Left lung (tissue), 14 donors: ENCODE results near the gene SLC17A9. TPM values are rescaled to one million over a fixed set of nuclear protein-coding genes. Genes with fewer than 3 reads are reported as not detected.

Source experiments
- ATAC-seq: fragments of 200-7000 bp; cut with Tn5 transposase; one replicate; pipeline ENCODE4 v1.9.1; 2020; ENCODE audit warnings: moderate library complexity
- DNase-seq, 4 donors: peaks; one replicate each; pipeline ENCODE4 v3.0.0-alpha.2; 2013 to 2020
- H3K27ac ChIP-seq, 2 donors: fragments of 200-600 bp; sonication (generic) in 1 of 2; one replicate each; pipeline versions ENCODE4 v1.5.0 to v1.8.0; 2020 to 2021
- H3K27me3 ChIP-seq, 2 donors: fragments of 200-600 bp; sonication (generic) in 1 of 2; one replicate each; pipeline versions ENCODE4 v1.5.0 to v1.8.0; 2020 to 2021
- H3K36me3 ChIP-seq, 2 donors: fragments of 200-600 bp; sonication (generic) in 1 of 2; one replicate each; pipeline versions ENCODE4 v1.5.0 to v1.8.0; 2020 to 2021
- H3K4me1 ChIP-seq, 2 donors: fragments of 200-600 bp; one replicate each; pipeline ENCODE4 v1.8.0; 2021
- H3K4me3 ChIP-seq, 2 donors: fragments of 200-600 bp; sonication (generic) in 1 of 2; one replicate each; pipeline versions ENCODE4 v1.5.0 to v1.8.0; 2020 to 2021; ENCODE audit warnings: mild to moderate bottlenecking in 1 of 2
- H3K9me3 ChIP-seq, 2 donors: fragments of 200-600 bp; sonication (generic) in 1 of 2; one replicate each; pipeline versions ENCODE4 v1.5.0 to v1.8.0; 2020 to 2021
- intact Hi-C, 2 donors: fragments of 100-400 bp; cut with DNase I; formaldehyde crosslinking; loops; one replicate each; pipeline versions ENCODE4 v1.11.2 to v1.14.2; 2022
- long read RNA-seq, 12 donors: library from polyadenylated mRNA in 2 of 12; unstranded in 2 of 12; transcript quantifications; one replicate each; pipeline ENCODE4 v2.0.0 and lab custom pipeline, GENCODE V29; 2019 to 2026
- polyA plus RNA-seq, 6 donors: library from polyadenylated mRNA; unstranded; fragments of 120-200 nt; gene quantifications; one replicate each; pipeline ENCODE4 v1.2.1, GENCODE V29; 2013; ENCODE audit not compliant: insufficient read length in 6 of 6
- total RNA-seq, 2 donors: library from RNA; stranded (reverse); fragmentation: NEBNext Ultra II Directional; extraction: Animal tissue kit (Norgen Biotek cat#: 25700); gene quantifications; one replicate each; pipeline ENCODE4 v1.2.1, GENCODE V29; 2021
- TF ChIP-seq, protein P1 (sequence below), 2 donors: fragments of 200-600 bp; sonication (generic) in 1 of 2; IDR thresholded peaks; one replicate each; pipeline versions ENCODE4 v1.5.0 to v1.8.0; 2021; ENCODE audit warnings: antibody characterized with exemption in 2 of 2
- donor health status: DM: no; HTN: yes; CAD: no.
- donor health status: DM: no; HTN: no; CAD: no.

Gene SLC17A9, protein sequence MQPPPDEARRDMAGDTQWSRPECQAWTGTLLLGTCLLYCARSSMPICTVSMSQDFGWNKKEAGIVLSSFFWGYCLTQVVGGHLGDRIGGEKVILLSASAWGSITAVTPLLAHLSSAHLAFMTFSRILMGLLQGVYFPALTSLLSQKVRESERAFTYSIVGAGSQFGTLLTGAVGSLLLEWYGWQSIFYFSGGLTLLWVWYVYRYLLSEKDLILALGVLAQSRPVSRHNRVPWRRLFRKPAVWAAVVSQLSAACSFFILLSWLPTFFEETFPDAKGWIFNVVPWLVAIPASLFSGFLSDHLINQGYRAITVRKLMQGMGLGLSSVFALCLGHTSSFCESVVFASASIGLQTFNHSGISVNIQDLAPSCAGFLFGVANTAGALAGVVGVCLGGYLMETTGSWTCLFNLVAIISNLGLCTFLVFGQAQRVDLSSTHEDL
- total RNA-seq: 10 to 100 TPM; 16.1 to 18.1 TPM
- polyA plus RNA-seq: 1 to 10 TPM; 2.1 to 4.4 (median 3.6) TPM
- long read RNA-seq, donor 1, partial matches to known transcripts: 0 of 1 reads
- long read RNA-seq, donor 1, other reads (novel, unspliced or antisense): 0 of 1 reads
- long read RNA-seq, donor 2: 0 reads
- long read RNA-seq, donor 3: 0 reads
- long read RNA-seq, donor 4, partial matches to known transcripts: 0 of 3 reads
- long read RNA-seq, donor 4, other reads (novel, unspliced or antisense): 1 of 3 reads
- long read RNA-seq, donor 5: 0 reads
- long read RNA-seq, donor 6: 0 reads
- long read RNA-seq, donor 7: 0 reads
- long read RNA-seq, donor 8: 0 reads
- long read RNA-seq, donor 9: 0 reads
- long read RNA-seq, donor 10, partial matches to known transcripts: 0 of 1 reads
- long read RNA-seq, donor 10, other reads (novel, unspliced or antisense): 1 of 1 reads
- long read RNA-seq, donor 11: 0 reads
- long read RNA-seq, donor 12: 0 reads

DNA sequence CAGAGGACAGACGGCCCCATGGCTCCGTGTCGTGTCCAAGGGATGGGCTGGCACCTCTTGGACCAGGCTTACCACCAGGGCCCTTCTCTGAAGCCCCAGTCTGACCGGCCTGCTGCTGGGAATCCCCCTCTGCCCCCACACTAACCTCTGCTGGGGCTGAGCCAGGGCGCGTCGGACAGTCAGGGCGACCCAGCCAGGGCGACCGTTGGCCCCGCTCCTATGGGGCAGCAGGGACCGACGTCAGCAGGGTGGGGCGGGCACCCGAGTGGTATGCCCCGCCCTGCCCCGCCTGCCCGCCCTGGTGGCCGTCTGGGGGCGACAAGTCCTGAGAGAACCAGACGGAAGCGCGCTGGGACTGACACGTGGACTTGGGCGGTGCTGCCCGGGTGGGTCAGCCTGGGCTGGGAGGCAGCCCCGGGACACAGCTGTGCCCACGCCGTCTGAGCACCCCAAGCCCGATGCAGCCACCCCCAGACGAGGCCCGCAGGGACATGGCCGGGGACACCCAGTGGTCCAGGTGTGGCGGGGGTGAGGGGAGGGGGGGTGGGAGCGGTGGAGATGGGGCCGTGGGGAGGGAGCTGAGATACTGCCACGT, at the start of gene SLC17A9:
TSS of gene SLC17A9 (plus strand) at position 337 of the 595 bp plus-strand sequence. CDS start at position 459, 122 bp downstream.
- peaks cover 0 to 39% of the 10 kb centered on the region in 2 donors for H3K36me3 ChIP-seq

DNA sequence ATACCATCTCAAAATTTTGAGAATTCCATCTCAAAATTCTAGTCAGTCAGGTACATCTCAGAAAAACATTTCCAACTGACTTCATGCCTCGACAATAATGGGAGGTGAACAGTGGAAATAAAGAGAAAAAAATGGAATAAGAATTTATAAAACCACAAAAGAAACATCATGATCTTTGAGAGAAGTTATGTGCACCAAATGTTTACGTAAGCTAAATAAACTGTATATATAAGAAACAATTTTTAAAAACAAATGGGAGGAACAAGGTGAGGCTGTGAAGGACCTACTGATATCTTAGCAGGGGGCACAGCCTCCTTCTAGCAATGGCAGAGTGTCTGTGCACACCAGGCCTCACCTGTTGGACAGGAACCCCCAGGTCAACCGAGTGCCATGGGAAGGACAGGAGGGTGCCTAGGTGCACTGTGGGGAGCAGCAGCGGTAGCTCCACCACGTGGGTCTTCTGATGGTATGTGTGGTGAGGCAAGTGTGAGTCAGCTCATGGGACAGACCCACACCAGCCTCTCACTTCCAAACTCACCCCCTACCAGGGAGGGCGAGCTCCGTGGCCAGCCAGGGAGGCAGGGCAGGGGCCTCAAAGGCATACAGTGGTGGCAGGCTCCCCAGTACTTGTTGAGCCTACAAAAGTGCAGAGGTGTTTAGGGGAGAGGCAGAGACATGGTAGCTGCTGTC, 49.4 kb upstream of the SLC17A9 start:
- intact Hi-C loops: no loop called here
- H3K4me1 ChIP-seq: peaks cover 7 to 21% of the 10 kb centered on the region in 2 donors
- no peak for DNase-seq
- ATAC-seq: no peak
- H3K9me3 ChIP-seq: no peaks in the 10 kb centered on the region
- H3K36me3 ChIP-seq: peaks cover 15 to 73% of the 10 kb centered on the region in 2 donors
- TF ChIP-seq, protein P1, sequence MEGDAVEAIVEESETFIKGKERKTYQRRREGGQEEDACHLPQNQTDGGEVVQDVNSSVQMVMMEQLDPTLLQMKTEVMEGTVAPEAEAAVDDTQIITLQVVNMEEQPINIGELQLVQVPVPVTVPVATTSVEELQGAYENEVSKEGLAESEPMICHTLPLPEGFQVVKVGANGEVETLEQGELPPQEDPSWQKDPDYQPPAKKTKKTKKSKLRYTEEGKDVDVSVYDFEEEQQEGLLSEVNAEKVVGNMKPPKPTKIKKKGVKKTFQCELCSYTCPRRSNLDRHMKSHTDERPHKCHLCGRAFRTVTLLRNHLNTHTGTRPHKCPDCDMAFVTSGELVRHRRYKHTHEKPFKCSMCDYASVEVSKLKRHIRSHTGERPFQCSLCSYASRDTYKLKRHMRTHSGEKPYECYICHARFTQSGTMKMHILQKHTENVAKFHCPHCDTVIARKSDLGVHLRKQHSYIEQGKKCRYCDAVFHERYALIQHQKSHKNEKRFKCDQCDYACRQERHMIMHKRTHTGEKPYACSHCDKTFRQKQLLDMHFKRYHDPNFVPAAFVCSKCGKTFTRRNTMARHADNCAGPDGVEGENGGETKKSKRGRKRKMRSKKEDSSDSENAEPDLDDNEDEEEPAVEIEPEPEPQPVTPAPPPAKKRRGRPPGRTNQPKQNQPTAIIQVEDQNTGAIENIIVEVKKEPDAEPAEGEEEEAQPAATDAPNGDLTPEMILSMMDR (IDR thresholded peaks at IDR 0.05): no peak
- no peak overlapping the region for H3K4me3 ChIP-seq
- H3K27ac ChIP-seq: no peak overlapping the region
- H3K27me3 ChIP-seq: no peaks in the 10 kb centered on the region

More for the DNA sequence above, at the start of gene SLC17A9:
- peak within 1 kb of the TSS; percentile 16 to 47 for H3K4me3 ChIP-seq
- H3K27ac ChIP-seq: peak within 1 kb of the TSS; percentile 76 to 86
- TF ChIP-seq, protein P1 (IDR thresholded peaks at IDR 0.05): peak in 1 of 2 donors; percentile 15
- ATAC-seq (peak; percentile 77), DNase-seq (peak in 3 of 4 donors; percentile 58 to 95 (median 88))
- no peaks in the 10 kb centered on the region for H3K27me3 ChIP-seq
- no peaks in the 10 kb centered on the region for H3K9me3 ChIP-seq
- intact Hi-C loops: no loop called here
- H3K4me1 ChIP-seq: peaks cover 17 to 38% of the 10 kb centered on the region in 2 donors

DNA sequence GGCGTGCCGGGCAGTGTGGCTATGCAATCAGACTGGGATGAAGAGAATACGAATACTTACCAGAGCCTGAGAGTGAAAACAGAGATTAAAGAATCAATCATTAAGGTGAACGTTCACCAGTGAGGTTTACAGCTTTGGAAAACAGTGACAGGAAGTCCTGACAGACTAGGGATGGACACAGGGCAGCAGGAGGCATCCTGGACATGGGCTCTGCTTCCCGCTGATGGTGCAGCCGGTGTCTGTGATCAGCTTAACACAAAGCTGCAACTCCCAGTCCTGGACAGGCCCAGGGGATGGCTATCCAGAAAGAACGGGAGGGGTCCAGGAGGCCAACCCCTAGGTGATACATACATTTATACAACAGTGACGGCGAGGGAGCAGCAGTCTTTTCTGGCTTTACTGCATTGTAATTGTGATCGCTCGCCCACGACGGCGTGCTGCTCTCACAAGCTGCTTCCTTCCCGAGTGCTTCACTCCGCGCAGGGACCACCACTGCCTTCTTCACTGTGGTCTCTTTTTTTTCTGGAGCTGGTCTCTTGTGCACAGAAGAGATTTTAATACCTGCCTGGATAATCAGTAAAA, 46.9 kb upstream of the SLC17A9 start:
- Histone ChIP-seq H3K27me3 (no peaks in the 10 kb centered on the region), H3K4me1 (peaks cover 0 to 2% of the 10 kb centered on the region in 2 donors), H3K9me3 (no peaks in the 10 kb centered on the region), H3K36me3 (peaks cover 20 to 99% of the 10 kb centered on the region in 2 donors), H3K4me3 (no peak overlapping the region), H3K27ac (no peak overlapping the region)
- DNase-seq (no peak), ATAC-seq (no peak)
- intact Hi-C loops: no loop called here
- TF ChIP-seq, protein P1 (IDR thresholded peaks at IDR 0.05): no peak

- ATAC-seq (no peak), DNase-seq (no peak)
- H3K27ac ChIP-seq: no peak overlapping the region
- TF ChIP-seq, protein P1 (IDR thresholded peaks at IDR 0.05): no peak
- no peaks in the 10 kb centered on the region for H3K27me3 ChIP-seq
- H3K36me3 ChIP-seq: peaks cover 20 to 100% of the 10 kb centered on the region in 2 donors
- H3K9me3 ChIP-seq: no peaks in the 10 kb centered on the region
- H3K4me3 ChIP-seq: no peak overlapping the region
- no peaks in the 10 kb centered on the region for H3K4me1 ChIP-seq
- intact Hi-C loops: no loop called here
Measured at GRCh38 chr20:62906209-62906608, 46.3 kb upstream of the SLC17A9 start.
